Ishikawa (cell line): ENCODE results near the gene DCAF7.

Source experiments
- CEBPB ChIP-seq: IDR thresholded peaks from 2 replicates; pipeline ENCODE4 v1.6.1; 2012
- CREB1 ChIP-seq: IDR thresholded peaks from 2 replicates; pipeline ENCODE4 v1.6.1; 2012; ENCODE audit warnings: low read depth
- EGR1 ChIP-seq: IDR thresholded peaks from 2 replicates; pipeline ENCODE4 v1.6.1; 2012
- EP300 ChIP-seq: IDR thresholded peaks from 2 replicates; pipeline ENCODE4 v1.6.1; 2012; ENCODE audit warnings: borderline replicate concordance
- FOXM1 ChIP-seq: IDR thresholded peaks from 2 replicates; pipeline ENCODE4 v1.6.1; 2012; ENCODE audit warnings: low read depth, borderline replicate concordance
- MAX ChIP-seq: IDR thresholded peaks from 2 replicates; pipeline ENCODE4 v1.6.1; 2012
- NFIC ChIP-seq: IDR thresholded peaks from 2 replicates; pipeline ENCODE4 v1.6.1; 2012
- RAD21 ChIP-seq: IDR thresholded peaks from 2 replicates; pipeline ENCODE4 v1.6.1; 2012; ENCODE audit warnings: low read depth
- REST ChIP-seq: IDR thresholded peaks from 2 replicates; pipeline ENCODE4 v1.6.1; 2012; ENCODE audit warnings: low read depth, mild to moderate bottlenecking
- TAF1 ChIP-seq: IDR thresholded peaks from 2 replicates; pipeline ENCODE4 v1.6.1; 2012; ENCODE audit warnings: low read depth, mild to moderate bottlenecking
- TCF12 ChIP-seq: IDR thresholded peaks from 2 replicates; pipeline ENCODE4 v1.6.1; 2012; ENCODE audit warnings: low read depth
- TEAD4 ChIP-seq: IDR thresholded peaks from 2 replicates; pipeline ENCODE4 v1.6.1; 2012
- USF1 ChIP-seq: IDR thresholded peaks from 2 replicates; pipeline ENCODE4 v1.6.1; 2012
- YY1 ChIP-seq: IDR thresholded peaks from 2 replicates; pipeline ENCODE4 v1.6.1; 2012; ENCODE audit warnings: low read depth
- ZBTB7A ChIP-seq: IDR thresholded peaks from 2 replicates; pipeline ENCODE4 v1.6.1; 2012; ENCODE audit warnings: low read depth

Gene DCAF7

GRCh38 chr17:63631626-63632025 lies 81.3 kb downstream of the DCAF7 start:
- TF ChIP-seq NFIC = no peak
- TF ChIP-seq CEBPB = no peak
- TF ChIP-seq ZBTB7A = no peak
- TF ChIP-seq USF1 = no peak
- TF ChIP-seq TCF12 = no peak
- TF ChIP-seq EP300 = no peak
- TF ChIP-seq TEAD4 = no peak
- no peak for TF ChIP-seq YY1
- TF ChIP-seq MAX = no peak
- no peak for TF ChIP-seq FOXM1
- no peak for TF ChIP-seq RAD21
- no peak for TF ChIP-seq TAF1
- TF ChIP-seq EGR1 = no peak
- TF ChIP-seq CREB1 = no peak
- no peak for TF ChIP-seq REST

GRCh38 chr17:63633742-63634141 lies 83.5 kb downstream of the DCAF7 start:
- TF ChIP-seq FOXM1 (no peak), NFIC (no peak), EP300 (no peak), ZBTB7A (no peak), YY1 (no peak), TAF1 (no peak), TEAD4 (no peak), EGR1 (no peak), CREB1 (no peak), USF1 (no peak), MAX (no peak), TCF12 (no peak), CEBPB (no peak), RAD21 (no peak), REST (no peak)

GRCh38 chr17:63634163-63634562 lies 83.9 kb downstream of the DCAF7 start:
- no peak for TF ChIP-seq CREB1
- TF ChIP-seq EP300 = no peak

- TF ChIP-seq TEAD4 (no peak), EP300 (no peak), MAX (no peak), CEBPB (no peak), EGR1 (no peak), RAD21 (no peak), USF1 (no peak), TAF1 (no peak), CREB1 (no peak), REST (no peak)
Observed at GRCh38 chr17:63634816-63635215, 84.5 kb downstream of the DCAF7 start.

GRCh38 chr17:63635290-63635689 lies 85.0 kb downstream of the DCAF7 start:
- TF ChIP-seq CEBPB = no peak
- no peak for TF ChIP-seq YY1
- no peak for TF ChIP-seq TCF12
- no peak for TF ChIP-seq FOXM1
- no peak for TF ChIP-seq EP300
- no peak for TF ChIP-seq NFIC
- TF ChIP-seq CREB1 = no peak
- no peak for TF ChIP-seq MAX
- no peak for TF ChIP-seq EGR1
- TF ChIP-seq REST = no peak
- TF ChIP-seq TEAD4 = no peak
- no peak for TF ChIP-seq TAF1
- TF ChIP-seq ZBTB7A = no peak
- TF ChIP-seq RAD21 = no peak
- TF ChIP-seq USF1 = no peak
